BLaER1 treated with 17β-estradiol and CSF1 and Interleukin-3, amounts not matched to agents 10 nM and 100 nM (cell line): ENCODE data around the gene FAM13A.
"Not testable (repeated sequence)": the region's sequence is repeated elsewhere in the genome, so short reads cannot be mapped to it uniquely, and the experiment has no call there.

ENCODE experiments used
- H3K27ac ChIP-seq, 11 experiments: shearing (Covaris generic); formaldehyde crosslinking; 2 replicates each; pipeline ENCODE4 v1.8.1; 2022
- H3K27me3 ChIP-seq, 11 experiments: shearing (Covaris generic); formaldehyde crosslinking; 2 replicates each; pipeline ENCODE4 v1.8.1; 2022
- H3K36me3 ChIP-seq, 11 experiments: shearing (Covaris generic); formaldehyde crosslinking; 2 replicates each; pipeline ENCODE4 v1.8.1; 2022
- H3K4me1 ChIP-seq, 10 experiments: shearing (Covaris generic); formaldehyde crosslinking; 2 replicates each; pipeline ENCODE4 v1.8.1; 2022
- H3K4me2 ChIP-seq, 11 experiments: shearing (Covaris generic); formaldehyde crosslinking; 2 replicates each; pipeline ENCODE4 v1.8.1; 2022
- H3K4me3 ChIP-seq, 10 experiments: shearing (Covaris generic); formaldehyde crosslinking; 2 replicates each; pipeline ENCODE4 v1.8.1; 2022
- H3K9ac ChIP-seq, 11 experiments: shearing (Covaris generic); formaldehyde crosslinking; 2 replicates each; pipeline ENCODE4 v1.8.1; 2022
- H3K9me3 ChIP-seq, 11 experiments: shearing (Covaris generic); formaldehyde crosslinking; replicated peaks in 1 of 11; 2 replicates each; pipeline ENCODE4 v1.8.1; 2022
- H4K20me1 ChIP-seq, 11 experiments: shearing (Covaris generic); formaldehyde crosslinking; 2 replicates each; pipeline ENCODE4 v1.8.1; 2022
- Cebpa-rat ChIP-seq, 11 experiments: shearing (Covaris generic); IDR thresholded peaks; 2 replicates each; pipeline ENCODE4 v1.8.1; 2022

Gene FAM13A

GRCh38 chr4:88995874-88996273, 61.1 kb downstream of the FAM13A start:
- Histone ChIP-seq H3K27me3 (no peaks in the 10 kb centered on the region), H3K4me1 (peaks cover 0 to 3% (median 0%) of the 10 kb centered on the region in 10 experiments; a peak in 3 of 20 replicates), H3K4me2 (no peak overlapping the region), H4K20me1 (no peaks in the 10 kb centered on the region), H3K27ac (no peak overlapping the region), H3K4me3 (no peak overlapping the region), H3K9ac (no peak overlapping the region), H3K36me3 (no peaks in the 10 kb centered on the region), H3K9me3 (no peaks in the 10 kb centered on the region)
- no peak for TF ChIP-seq Cebpa-rat (IDR thresholded peaks at IDR 0.05)

GRCh38 chr4:88995257-88995656, 61.7 kb downstream of the FAM13A start:
- not testable (repeated sequence) for H3K27me3 ChIP-seq, H3K4me1 ChIP-seq, H3K9me3 ChIP-seq, H4K20me1 ChIP-seq, H3K4me3 ChIP-seq, H3K27ac ChIP-seq, H3K9ac ChIP-seq, H3K36me3 ChIP-seq, H3K4me2 ChIP-seq

- H3K27me3 ChIP-seq, result no peaks in the 10 kb centered on the region
- no peak for TF ChIP-seq Cebpa-rat (IDR thresholded peaks at IDR 0.05)
These were observed 63.7 kb downstream of the FAM13A start for GRCh38 chr4:88993246-88993645.

GRCh38 chr4:88991746-88992145, 65.2 kb downstream of the FAM13A start:
- H4K20me1 ChIP-seq, result no peaks in the 10 kb centered on the region
- no peaks in the 10 kb centered on the region for H3K9me3 ChIP-seq
- H3K36me3 ChIP-seq, result no peaks in the 10 kb centered on the region
- no peak overlapping the region for H3K9ac ChIP-seq
- H3K27me3 ChIP-seq, result no peaks in the 10 kb centered on the region
- no peak for TF ChIP-seq Cebpa-rat (IDR thresholded peaks at IDR 0.05)
- H3K27ac ChIP-seq, result no peak overlapping the region
- no peak overlapping the region for H3K4me2 ChIP-seq
- H3K4me1 ChIP-seq, result no peaks in the 10 kb centered on the region
- no peak overlapping the region for H3K4me3 ChIP-seq

More at GRCh38 chr4:88993246-88993645, 63.7 kb downstream of the FAM13A start:
- no peaks in the 10 kb centered on the region for H3K9me3 ChIP-seq
- H3K4me2 ChIP-seq, result no peak overlapping the region
- no peak overlapping the region for H3K9ac ChIP-seq
- H3K27ac ChIP-seq, result no peak overlapping the region
- no peak overlapping the region for H3K4me3 ChIP-seq
- no peaks in the 10 kb centered on the region for H3K36me3 ChIP-seq
- H3K4me1 ChIP-seq, result no peaks in the 10 kb centered on the region
- H4K20me1 ChIP-seq, result no peaks in the 10 kb centered on the region

GRCh38 chr4:88989990-88990389, 67.0 kb downstream of the FAM13A start:
- Histone ChIP-seq H4K20me1 (no peaks in the 10 kb centered on the region), H3K9ac (no peak overlapping the region), H3K36me3 (no peaks in the 10 kb centered on the region), H3K27ac (no peak overlapping the region), H3K27me3 (no peaks in the 10 kb centered on the region), H3K4me2 (no peak overlapping the region), H3K9me3 (no peaks in the 10 kb centered on the region), H3K4me3 (no peak overlapping the region), H3K4me1 (no peaks in the 10 kb centered on the region)
- no peak for TF ChIP-seq Cebpa-rat (IDR thresholded peaks at IDR 0.05)

GRCh38 chr4:88985088-88985773, 71.8 kb downstream of the FAM13A start:
- H3K4me1 ChIP-seq, result no peaks in the 10 kb centered on the region
- no peaks in the 10 kb centered on the region for H3K9me3 ChIP-seq
- no peak overlapping the region for H3K4me3 ChIP-seq
- H4K20me1 ChIP-seq, result no peaks in the 10 kb centered on the region
- no peak overlapping the region for H3K27ac ChIP-seq
- TF ChIP-seq Cebpa-rat (IDR thresholded peaks at IDR 0.05), result no peak
- no peak overlapping the region for H3K9ac ChIP-seq
- H3K4me2 ChIP-seq, result no peak overlapping the region
- H3K27me3 ChIP-seq, result no peaks in the 10 kb centered on the region
- no peaks in the 10 kb centered on the region for H3K36me3 ChIP-seq

GRCh38 chr4:88982757-88983156, 74.2 kb downstream of the FAM13A start:
- no peak for TF ChIP-seq Cebpa-rat (IDR thresholded peaks at IDR 0.05)
- Histone ChIP-seq H4K20me1 (no peaks in the 10 kb centered on the region), H3K27ac (no peak overlapping the region)

GRCh38 chr4:88981993-88982392, 75.0 kb downstream of the FAM13A start:
- no peaks in the 10 kb centered on the region for H3K27me3 ChIP-seq
- H3K4me2 ChIP-seq, result no peak overlapping the region
- no peak for TF ChIP-seq Cebpa-rat (IDR thresholded peaks at IDR 0.05)
- no peaks in the 10 kb centered on the region for H4K20me1 ChIP-seq
- H3K4me3 ChIP-seq, result no peak overlapping the region
- H3K9me3 ChIP-seq, result no peaks in the 10 kb centered on the region
- no peaks in the 10 kb centered on the region for H3K36me3 ChIP-seq
- no peak overlapping the region for H3K9ac ChIP-seq
- no peak overlapping the region for H3K27ac ChIP-seq
- no peaks in the 10 kb centered on the region for H3K4me1 ChIP-seq

More at GRCh38 chr4:88982757-88983156, 74.2 kb downstream of the FAM13A start:
- H3K9me3 ChIP-seq, result no peaks in the 10 kb centered on the region
- H3K9ac ChIP-seq, result no peak overlapping the region
- no peaks in the 10 kb centered on the region for H3K4me1 ChIP-seq
- no peaks in the 10 kb centered on the region for H3K27me3 ChIP-seq
- no peaks in the 10 kb centered on the region for H3K36me3 ChIP-seq
- H3K4me2 ChIP-seq, result no peak overlapping the region
- H3K4me3 ChIP-seq, result no peak overlapping the region

GRCh38 chr4:88981556-88981955, 75.4 kb downstream of the FAM13A start:
- Histone ChIP-seq H4K20me1 (no peaks in the 10 kb centered on the region), H3K9ac (no peak overlapping the region), H3K4me2 (no peak overlapping the region), H3K27me3 (no peaks in the 10 kb centered on the region), H3K4me3 (no peak overlapping the region), H3K36me3 (no peaks in the 10 kb centered on the region), H3K4me1 (no peaks in the 10 kb centered on the region), H3K27ac (no peak overlapping the region), H3K9me3 (no peaks in the 10 kb centered on the region)
- TF ChIP-seq Cebpa-rat (IDR thresholded peaks at IDR 0.05), result no peak

GRCh38 chr4:88979276-88979675, 77.7 kb downstream of the FAM13A start:
- H3K27ac ChIP-seq, result no peak overlapping the region
- no peak for TF ChIP-seq Cebpa-rat (IDR thresholded peaks at IDR 0.05)
- H3K4me1 ChIP-seq, result no peaks in the 10 kb centered on the region
- H3K4me3 ChIP-seq, result no peak overlapping the region
- H4K20me1 ChIP-seq, result no peaks in the 10 kb centered on the region
- no peak overlapping the region for H3K4me2 ChIP-seq
- no peaks in the 10 kb centered on the region for H3K27me3 ChIP-seq
- no peaks in the 10 kb centered on the region; a peak in 1 of 22 replicates for H3K9me3 ChIP-seq
- no peak overlapping the region for H3K9ac ChIP-seq
- H3K36me3 ChIP-seq, result no peaks in the 10 kb centered on the region
